ENCODE results near the gene CFB.
"Not testable (repeated sequence)": the region's sequence is repeated elsewhere in the genome, so short reads cannot be mapped to it uniquely, and the experiment has no call there.

The CFB gene

GRCh38 chr6:31915351-31915750 is 30.5 kb upstream of the CFB start:
- DNase-seq, result no peak

- no peak for DNase-seq
These were observed 30.1 kb upstream of the CFB start for GRCh38 chr6:31915756-31916155.

GRCh38 chr6:31918069-31918720 is 27.7 kb upstream of the CFB start:
- no peak for DNase-seq

- DNase-seq, result no peak
These were observed 26.1 kb upstream of the CFB start for GRCh38 chr6:31919624-31920303.

GRCh38 chr6:31920811-31921210 is 25.1 kb upstream of the CFB start:
- no peak for DNase-seq

- DNase-seq, result no peak
These were observed 23.0 kb upstream of the CFB start for GRCh38 chr6:31922942-31923341.

- no peak for DNase-seq
These were observed 18.5 kb upstream of the CFB start, which contains the start of gene C2 for GRCh38 chr6:31927242-31927862. Gene C2 (plus strand): TSS chr6:31927717. CDS start chr6:31927753, 36 bp downstream.

GRCh38 chr6:31927863-31928671 is 17.8 kb upstream of the CFB start:
- DNase-seq, result no peak

- no peak for DNase-seq
These were observed 17.3 kb upstream of the CFB start for GRCh38 chr6:31928672-31928939.

- DNase-seq, result no peak
These were observed 14.9 kb upstream of the CFB start for GRCh38 chr6:31930962-31931361.

GRCh38 chr6:31932137-31932536 is 13.8 kb upstream of the CFB start:
- DNase-seq, result not testable (repeated sequence)

- no peak for DNase-seq
These were observed 12.4 kb upstream of the CFB start for GRCh38 chr6:31933537-31933936.

GRCh38 chr6:31935021-31935420 is 10.9 kb upstream of the CFB start:
- DNase-seq, result no peak

GRCh38 chr6:31935823-31936222 is 10.1 kb upstream of the CFB start:
- DNase-seq, result no peak

GRCh38 chr6:31940256-31940664 is 5.6 kb upstream of the CFB start:
- DNase-seq, result no peak

- no peak for DNase-seq
These were observed 2.2 kb upstream of the CFB start for GRCh38 chr6:31943742-31944141.

- DNase-seq, result no peak
These were observed 765 bp upstream of the CFB start for GRCh38 chr6:31945154-31945506.

GRCh38 chr6:31946370-31946885 is 533 bp downstream of the CFB start:
- DNase-seq, result no peak

- DNase-seq, result no peak
These were observed 1.3 kb downstream of the CFB start for GRCh38 chr6:31947070-31947675.

- no peak for DNase-seq
These were observed 2.0 kb downstream of the CFB start for GRCh38 chr6:31947864-31948263.

GRCh38 chr6:31948306-31948705 is 2.4 kb downstream of the CFB start:
- DNase-seq, result no peak

GRCh38 chr6:31948753-31949413 is 3.0 kb downstream of the CFB start:
- DNase-seq, result no peak
